ENCODE results near the gene SENP6. TPM values are rescaled to one million over a fixed set of nuclear protein-coding genes. Genes with fewer than 3 reads are reported as not detected.
"Not testable (repeated sequence)": the region's sequence is repeated elsewhere in the genome, so short reads cannot be mapped to it uniquely, and the experiment has no call there.

The SENP6 gene, protein sequence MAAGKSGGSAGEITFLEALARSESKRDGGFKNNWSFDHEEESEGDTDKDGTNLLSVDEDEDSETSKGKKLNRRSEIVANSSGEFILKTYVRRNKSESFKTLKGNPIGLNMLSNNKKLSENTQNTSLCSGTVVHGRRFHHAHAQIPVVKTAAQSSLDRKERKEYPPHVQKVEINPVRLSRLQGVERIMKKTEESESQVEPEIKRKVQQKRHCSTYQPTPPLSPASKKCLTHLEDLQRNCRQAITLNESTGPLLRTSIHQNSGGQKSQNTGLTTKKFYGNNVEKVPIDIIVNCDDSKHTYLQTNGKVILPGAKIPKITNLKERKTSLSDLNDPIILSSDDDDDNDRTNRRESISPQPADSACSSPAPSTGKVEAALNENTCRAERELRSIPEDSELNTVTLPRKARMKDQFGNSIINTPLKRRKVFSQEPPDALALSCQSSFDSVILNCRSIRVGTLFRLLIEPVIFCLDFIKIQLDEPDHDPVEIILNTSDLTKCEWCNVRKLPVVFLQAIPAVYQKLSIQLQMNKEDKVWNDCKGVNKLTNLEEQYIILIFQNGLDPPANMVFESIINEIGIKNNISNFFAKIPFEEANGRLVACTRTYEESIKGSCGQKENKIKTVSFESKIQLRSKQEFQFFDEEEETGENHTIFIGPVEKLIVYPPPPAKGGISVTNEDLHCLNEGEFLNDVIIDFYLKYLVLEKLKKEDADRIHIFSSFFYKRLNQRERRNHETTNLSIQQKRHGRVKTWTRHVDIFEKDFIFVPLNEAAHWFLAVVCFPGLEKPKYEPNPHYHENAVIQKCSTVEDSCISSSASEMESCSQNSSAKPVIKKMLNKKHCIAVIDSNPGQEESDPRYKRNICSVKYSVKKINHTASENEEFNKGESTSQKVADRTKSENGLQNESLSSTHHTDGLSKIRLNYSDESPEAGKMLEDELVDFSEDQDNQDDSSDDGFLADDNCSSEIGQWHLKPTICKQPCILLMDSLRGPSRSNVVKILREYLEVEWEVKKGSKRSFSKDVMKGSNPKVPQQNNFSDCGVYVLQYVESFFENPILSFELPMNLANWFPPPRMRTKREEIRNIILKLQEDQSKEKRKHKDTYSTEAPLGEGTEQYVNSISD
- polyA plus RNA-seq (ENCODE audit: insufficient read depth in 1 of 5, insufficient read length in 5 of 5, low replicate concordance in 1 of 5) = 100 to 1,000 TPM; 114 to 178 (median 172) TPM
- long read RNA-seq, donor 1, full-length matches to known transcripts = 4 of 16 reads
- long read RNA-seq, donor 1, partial matches to known transcripts = 12 of 16 reads
- long read RNA-seq, donor 1, other reads (novel, unspliced or antisense) = 0 of 16 reads
- long read RNA-seq, donor 2, full-length matches to known transcripts = 1 of 1 reads
- long read RNA-seq, donor 2, partial matches to known transcripts = 0 of 1 reads
- long read RNA-seq, donor 2, other reads (novel, unspliced or antisense) = 0 of 1 reads
- long read RNA-seq, donor 3, full-length matches to known transcripts = 2 of 8 reads
- long read RNA-seq, donor 3, partial matches to known transcripts = 6 of 8 reads
- long read RNA-seq, donor 3, other reads (novel, unspliced or antisense) = 0 of 8 reads
- long read RNA-seq, donor 4, partial matches to known transcripts = 7 of 7 reads
- long read RNA-seq, donor 4, other reads (novel, unspliced or antisense) = 0 of 7 reads
- long read RNA-seq, donor 5, full-length matches to known transcripts = 5 of 43 reads
- long read RNA-seq, donor 5, partial matches to known transcripts = 38 of 43 reads
- long read RNA-seq, donor 5, other reads (novel, unspliced or antisense) = 0 of 43 reads
- long read RNA-seq, donor 6, full-length matches to known transcripts = 3 of 32 reads
- long read RNA-seq, donor 6, partial matches to known transcripts = 29 of 32 reads
- long read RNA-seq, donor 6, other reads (novel, unspliced or antisense) = 0 of 32 reads
- long read RNA-seq, donor 7, full-length matches to known transcripts = 3 of 3 reads
- long read RNA-seq, donor 7, partial matches to known transcripts = 0 of 3 reads
- long read RNA-seq, donor 7, other reads (novel, unspliced or antisense) = 0 of 3 reads
- long read RNA-seq, donor 8, partial matches to known transcripts = 0 of 3 reads
- long read RNA-seq, donor 8, other reads (novel, unspliced or antisense) = 0 of 3 reads

DNA sequence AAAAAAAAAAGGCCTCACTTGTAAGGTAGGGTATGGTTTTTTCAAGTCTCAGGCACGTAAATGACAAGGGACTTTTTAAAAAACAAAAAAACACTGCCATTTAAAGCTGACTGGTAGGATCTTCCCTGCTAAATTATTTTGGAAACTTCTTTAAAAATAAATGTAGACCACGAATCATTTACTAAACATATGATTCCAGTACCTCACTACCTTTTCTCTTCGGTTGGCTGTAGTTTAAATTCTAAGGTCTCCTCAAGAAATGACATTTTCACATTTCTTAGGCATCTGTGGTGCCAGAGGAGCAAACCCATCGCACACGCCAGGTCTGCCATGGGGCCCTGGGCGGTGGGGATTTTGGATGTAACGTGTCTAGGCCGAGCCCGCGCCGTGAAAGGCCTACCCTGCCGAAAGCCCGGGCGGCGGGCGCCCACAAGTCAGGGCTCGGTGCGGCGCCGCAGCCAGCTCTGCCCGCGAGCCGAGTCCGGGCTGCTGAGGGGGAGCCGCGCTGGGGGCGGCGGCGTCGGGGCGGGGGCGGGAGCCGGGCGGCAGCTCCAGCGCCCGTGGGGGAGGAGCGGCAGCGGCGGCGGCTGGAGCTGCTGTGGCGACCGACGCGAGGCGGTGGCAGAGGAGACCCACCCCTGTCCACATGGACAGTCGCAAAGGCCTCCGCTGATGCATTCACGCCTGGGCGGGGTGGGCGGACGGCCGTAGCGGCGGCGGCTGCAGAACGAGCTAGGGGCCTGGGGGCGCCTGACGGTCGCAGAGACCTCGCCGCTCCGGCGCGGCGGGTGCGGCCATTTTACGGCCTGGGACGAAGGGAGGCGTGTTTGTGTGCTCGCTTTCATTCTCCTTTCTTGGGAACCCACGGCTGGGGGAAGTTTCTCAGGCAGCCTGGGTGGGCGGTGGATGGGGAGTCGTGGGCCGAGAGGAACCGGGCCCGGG, at the start of gene SENP6:
TSS of gene SENP6 (plus strand) at position 577 of the 942 bp plus-strand sequence. CDS start 645 bp downstream, outside the sequence.
- DNase-seq = peak; percentile 86 to 89

GRCh38 chr6:75556240-75556639, 45.4 kb upstream of the SENP6 start:
- no peak for DNase-seq

- no peak for DNase-seq
Observed at GRCh38 chr6:75557068-75557467, 44.6 kb upstream of the SENP6 start.

- no peak for DNase-seq
Observed at GRCh38 chr6:75563032-75563431, 38.6 kb upstream of the SENP6 start.

DNA sequence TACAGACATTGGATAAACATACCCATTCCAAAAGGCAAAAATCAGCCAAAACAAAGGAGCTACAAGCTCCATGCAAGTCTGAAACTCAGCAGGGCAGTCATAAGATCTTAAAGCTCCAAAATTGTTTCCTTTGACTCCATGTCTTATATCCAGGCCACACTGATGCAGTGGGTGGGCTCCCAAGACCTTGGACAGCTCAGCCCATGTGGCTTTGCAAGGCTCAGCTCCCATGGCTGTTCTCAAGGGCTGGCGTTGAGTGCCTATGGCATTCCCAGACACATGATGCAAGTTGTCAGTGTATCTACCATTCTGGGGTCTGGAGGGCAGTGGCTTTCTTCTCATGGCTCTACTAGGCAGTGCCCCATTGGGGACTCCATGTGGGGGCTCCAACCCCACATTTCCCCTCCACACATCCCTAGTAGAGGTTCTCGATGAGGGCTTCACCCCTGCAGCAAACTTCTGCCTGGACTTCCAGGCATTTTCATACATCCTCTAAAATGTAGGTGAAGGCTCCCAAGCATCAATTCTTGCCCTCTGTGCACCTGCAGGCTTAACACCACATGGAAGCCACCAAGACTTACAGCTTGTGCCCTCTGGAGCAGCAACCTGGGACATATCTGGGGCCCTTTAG, 35.4 kb upstream of the SENP6 start:
- DNase-seq = no peak

GRCh38 chr6:75568100-75568499, 33.6 kb upstream of the SENP6 start:
- DNase-seq = no peak

DNA sequence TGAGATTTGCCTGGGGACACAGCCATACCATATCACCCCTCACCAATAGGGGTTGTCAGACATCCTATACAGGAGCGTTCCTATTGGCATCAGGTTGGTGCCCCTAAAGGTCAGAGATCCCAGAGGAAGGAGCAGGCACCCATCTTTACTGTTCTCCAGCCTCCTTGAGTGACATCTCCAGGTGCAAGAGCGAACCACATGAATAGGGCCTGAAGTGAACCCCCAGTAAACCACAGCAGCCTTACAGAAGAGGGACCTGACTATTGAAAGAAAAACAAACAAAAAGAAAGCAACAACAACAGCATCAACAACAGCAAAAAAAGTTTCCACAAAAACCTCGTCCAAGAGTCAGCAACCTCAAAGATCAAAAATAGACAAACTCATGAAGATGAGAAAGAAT, 32.7 kb upstream of the SENP6 start:
- no peak for DNase-seq

DNA sequence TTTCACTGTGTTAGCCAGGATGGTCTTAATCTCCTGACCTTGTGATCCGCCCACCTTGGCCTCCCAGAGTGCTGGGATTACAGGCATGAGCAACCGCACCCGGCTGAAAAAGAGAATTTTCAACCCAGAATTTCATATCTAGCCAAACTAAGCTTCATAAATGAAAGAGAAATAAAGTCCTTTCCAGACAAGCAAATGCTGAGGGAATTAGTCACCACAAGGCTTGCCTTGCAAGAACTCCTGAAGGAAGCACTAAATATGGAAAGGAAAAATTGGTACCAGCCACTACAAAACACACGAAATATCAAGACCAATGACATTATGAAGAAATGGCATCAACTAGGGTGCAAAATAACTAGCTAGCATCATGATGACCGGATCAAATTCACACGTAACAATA, 31.0 kb upstream of the SENP6 start:
- DNase-seq = not testable (repeated sequence)

- no peak for DNase-seq
Observed at GRCh38 chr6:75572072-75572471, 29.6 kb upstream of the SENP6 start.

DNA sequence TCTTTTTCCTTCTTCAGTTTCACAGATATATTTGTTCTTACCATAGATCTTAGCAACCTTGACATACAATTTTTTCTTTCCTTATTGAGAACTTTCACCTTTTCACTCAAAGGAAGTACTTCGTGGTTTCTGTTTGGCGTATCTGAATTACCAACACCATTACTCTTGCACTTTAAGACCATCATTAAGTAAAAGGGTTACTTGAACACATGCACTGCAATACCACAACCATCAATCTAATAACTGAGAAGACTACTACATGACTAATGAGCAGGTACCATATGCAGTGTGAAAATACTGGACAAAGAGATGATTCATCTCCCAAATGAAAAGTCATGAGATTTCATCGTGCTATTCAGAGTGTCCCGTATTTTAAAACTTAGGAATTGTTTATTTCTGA, 21.7 kb upstream of the SENP6 start:
- no peak for DNase-seq

DNA sequence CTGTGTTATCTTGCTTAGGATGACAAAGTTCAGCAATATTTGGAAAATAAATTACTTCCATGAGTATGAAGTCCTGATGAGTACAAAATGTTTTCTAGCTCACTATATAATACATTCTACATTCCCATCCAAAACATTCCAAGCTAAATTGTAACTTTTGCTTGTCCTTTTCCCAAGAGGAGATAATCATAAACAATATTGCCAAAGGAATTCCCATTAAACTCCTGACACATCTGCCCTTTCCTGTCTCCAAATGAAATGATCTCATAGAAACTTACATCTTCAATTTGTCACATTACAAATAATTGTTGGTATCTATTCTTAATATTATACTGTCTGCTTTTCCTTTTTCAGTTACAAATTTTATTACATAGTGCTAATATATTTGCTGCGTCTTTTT, 20.4 kb upstream of the SENP6 start:
- no peak for DNase-seq

DNA sequence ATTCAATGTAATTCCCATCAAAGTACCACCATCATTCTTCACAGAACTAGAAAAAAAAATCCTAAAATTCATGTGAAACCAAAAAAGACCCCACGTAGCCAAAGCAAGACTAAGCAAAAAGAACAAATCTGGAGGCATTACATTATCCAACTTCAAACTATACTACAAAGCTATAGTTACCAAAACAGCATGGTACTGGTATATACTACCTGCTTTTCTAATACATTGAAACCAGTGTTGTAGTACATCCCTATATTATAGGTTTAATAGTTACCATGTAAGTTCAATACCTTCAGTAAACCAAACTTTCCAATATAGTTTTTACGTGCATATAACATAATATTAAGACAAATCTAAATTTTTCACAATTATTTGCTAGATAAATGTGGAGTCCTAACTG, 17.1 kb upstream of the SENP6 start:
- DNase-seq = not testable (repeated sequence)

- DNase-seq = no peak
Observed at GRCh38 chr6:75588948-75589347, 12.7 kb upstream of the SENP6 start.

DNA sequence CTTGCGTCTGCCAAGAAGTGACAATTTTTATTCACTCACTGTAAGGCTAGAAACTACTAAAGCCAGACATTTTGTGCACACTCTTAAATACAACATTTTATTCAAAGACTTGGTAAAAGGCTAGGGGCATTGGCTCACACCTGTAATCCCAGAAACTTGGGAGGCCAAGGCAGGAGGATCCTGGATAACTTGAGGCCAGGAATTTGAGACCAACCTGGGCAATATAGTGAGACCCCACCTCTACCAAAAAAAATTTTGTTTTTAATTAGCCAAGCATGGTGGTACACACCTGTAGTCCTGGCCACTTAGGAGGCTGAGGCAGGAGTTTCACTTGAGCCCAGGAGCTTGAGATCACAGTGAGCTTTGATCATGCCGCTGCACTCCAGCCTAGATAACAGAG, 11.3 kb upstream of the SENP6 start:
- DNase-seq = no peak

GRCh38 chr6:75596380-75596779, 5.3 kb upstream of the SENP6 start:
- DNase-seq = not testable (repeated sequence)

- DNase-seq = no peak
Observed at GRCh38 chr6:75600768-75601167, 912 bp upstream of the SENP6 start.

GRCh38 chr6:75602246-75603105, 796 bp downstream of the SENP6 start:
- no peak for DNase-seq

GRCh38 chr6:75603106-75603420, 1.4 kb downstream of the SENP6 start:
- DNase-seq = no peak

All from right lung (tissue), 10 donors.